HEK293T (cell line): ENCODE data around the gene CELA2B.
"Not testable (repeated sequence)": the region's sequence is repeated elsewhere in the genome, so short reads cannot be mapped to it uniquely, and the experiment has no call there.

ENCODE experiments used
- ARNT ChIP-seq: fragments of 450-650 bp; IDR thresholded peaks from 2 replicates; pipeline ENCODE4 v1.6.1; 2017; ENCODE audit warnings: mild to moderate bottlenecking
- BHLHE40 ChIP-seq: fragments of 450-650 bp; IDR thresholded peaks from 2 replicates; pipeline ENCODE4 v1.6.1; 2016; ENCODE audit warnings: mild to moderate bottlenecking, moderate library complexity, borderline replicate concordance
- FOXA1 ChIP-seq: fragments of 450-650 bp; IDR thresholded peaks from 2 replicates; pipeline ENCODE4 v1.6.1; 2016; ENCODE audit warnings: mild to moderate bottlenecking
- HDGF ChIP-seq: fragments of 450-650 bp; IDR thresholded peaks from 2 replicates; pipeline ENCODE4 v1.6.1; 2017; ENCODE audit warnings: antibody characterized with exemption, borderline replicate concordance
- NFRKB ChIP-seq: fragments of 450-650 bp; IDR thresholded peaks from 2 replicates; pipeline ENCODE4 v1.6.1; 2016; ENCODE audit warnings: mild to moderate bottlenecking, moderate library complexity
- SP1 ChIP-seq: fragments of 450-650 bp; IDR thresholded peaks from 2 replicates; pipeline ENCODE4 v1.6.1; 2017
- SUZ12 ChIP-seq: fragments of 450-650 bp; IDR thresholded peaks from 2 replicates; pipeline ENCODE4 v1.6.1; 2016; ENCODE audit warnings: mild to moderate bottlenecking
- TARDBP ChIP-seq: fragments of 450-650 bp; IDR thresholded peaks from 2 replicates; pipeline ENCODE4 v1.6.1; 2016

- TF ChIP-seq BHLHE40, HDGF, NFRKB, ARNT, SP1, FOXA1, TARDBP, SUZ12: not testable (repeated sequence)
Observed at GRCh38 chr1:15514557-15514956, 38.7 kb downstream of the CELA2B start.
